BLaER1 (cell line): ENCODE measurements around the gene ATP23.

Source experiments
- H3K27ac ChIP-seq: shearing (Covaris generic); formaldehyde crosslinking; 2 replicates; pipeline ENCODE4 v1.8.1; 2022
- H3K27me3 ChIP-seq: shearing (Covaris generic); formaldehyde crosslinking; 2 replicates; pipeline ENCODE4 v1.8.1; 2022
- H3K36me3 ChIP-seq: shearing (Covaris generic); formaldehyde crosslinking; 2 replicates; pipeline ENCODE4 v1.8.1; 2022
- H3K4me1 ChIP-seq: shearing (Covaris generic); formaldehyde crosslinking; 2 replicates; pipeline ENCODE4 v1.8.1; 2022
- H3K4me2 ChIP-seq: shearing (Covaris generic); formaldehyde crosslinking; 2 replicates; pipeline ENCODE4 v1.8.1; 2022
- H3K4me3 ChIP-seq: shearing (Covaris generic); formaldehyde crosslinking; 2 replicates; pipeline ENCODE4 v1.8.1; 2022
- H3K9ac ChIP-seq: shearing (Covaris generic); formaldehyde crosslinking; 2 replicates; pipeline ENCODE4 v1.8.1; 2022
- H3K9me3 ChIP-seq: shearing (Covaris generic); formaldehyde crosslinking; 2 replicates; pipeline ENCODE4 v1.8.1; 2022
- H4K20me1 ChIP-seq: shearing (Covaris generic); formaldehyde crosslinking; 2 replicates; pipeline ENCODE4 v1.8.1; 2022
- Cebpa-rat ChIP-seq: shearing (Covaris generic); IDR thresholded peaks from 2 replicates; pipeline ENCODE4 v1.8.1; 2022

The ATP23 gene

DNA sequence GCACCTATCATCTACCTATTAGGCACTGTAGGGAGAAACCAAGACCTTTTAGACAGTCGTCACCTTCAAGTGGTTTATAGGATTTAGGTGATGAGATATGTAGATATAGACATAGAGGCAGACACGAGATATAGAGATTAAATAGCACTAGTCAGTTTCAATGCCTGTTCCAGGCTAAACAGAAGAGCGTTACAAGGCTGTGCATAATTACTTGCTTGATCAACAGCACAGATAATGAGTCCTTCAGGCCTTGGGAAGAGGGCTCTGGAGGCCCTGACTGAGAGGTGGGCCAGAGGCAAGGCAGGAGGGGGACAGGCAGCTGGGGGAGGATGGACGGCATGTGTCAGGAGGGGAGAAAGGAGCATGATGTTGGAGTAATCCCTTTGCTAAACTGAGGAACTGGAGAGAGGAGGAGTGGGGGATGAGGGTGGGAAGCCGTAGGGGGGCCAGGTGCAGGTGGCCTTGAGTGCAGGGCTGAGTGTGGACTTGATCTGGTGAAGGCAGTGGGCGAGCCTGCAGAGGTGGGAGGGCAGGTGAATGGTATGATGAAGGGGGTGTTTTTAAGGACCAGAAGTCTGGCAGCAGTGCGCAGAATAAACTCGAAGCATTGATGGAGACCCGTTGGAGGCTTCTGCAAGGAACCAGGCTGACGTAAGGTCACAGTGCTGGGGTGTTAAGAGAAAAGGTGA lies 43.9 kb upstream of the ATP23 start:
- Histone ChIP-seq H3K4me1 (peaks cover 20% of the 10 kb centered on the region), H3K4me3 (no peak overlapping the region), H3K9ac (no peak overlapping the region), H3K36me3 (no peaks in the 10 kb centered on the region), H3K27ac (no peak overlapping the region), H3K9me3 (no peaks in the 10 kb centered on the region), H3K27me3 (peaks cover 74% of the 10 kb centered on the region), H3K4me2 (no peak overlapping the region), H4K20me1 (peaks cover 38% of the 10 kb centered on the region)
- no peak for TF ChIP-seq Cebpa-rat

- peaks cover 38% of the 10 kb centered on the region for H4K20me1 ChIP-seq
- H3K9me3 ChIP-seq = no peaks in the 10 kb centered on the region
- H3K4me2 ChIP-seq = peak overlapping the region; percentile 24; the same call in 1 of the 2 replicates
- peaks cover 70% of the 10 kb centered on the region for H3K27me3 ChIP-seq
- H3K4me1 ChIP-seq = peaks cover 20% of the 10 kb centered on the region
- no peak overlapping the region for H3K27ac ChIP-seq
- no peak for TF ChIP-seq Cebpa-rat
- no peaks in the 10 kb centered on the region for H3K36me3 ChIP-seq
- H3K4me3 ChIP-seq = no peak overlapping the region
- no peak overlapping the region for H3K9ac ChIP-seq
Observed at GRCh38 chr12:57898308-57898970, 42.9 kb upstream of the ATP23 start.

GRCh38 chr12:57899010-57899662 lies 42.2 kb upstream of the ATP23 start:
- Histone ChIP-seq H3K4me1 (peaks cover 20% of the 10 kb centered on the region), H3K4me3 (no peak overlapping the region), H3K9me3 (no peaks in the 10 kb centered on the region), H3K27me3 (peaks cover 63% of the 10 kb centered on the region), H3K27ac (no peak overlapping the region), H4K20me1 (peaks cover 38% of the 10 kb centered on the region), H3K9ac (no peak overlapping the region), H3K4me2 (peak overlapping the region; percentile 24; the same call in 1 of the 2 replicates), H3K36me3 (no peaks in the 10 kb centered on the region)
- TF ChIP-seq Cebpa-rat = no peak

DNA sequence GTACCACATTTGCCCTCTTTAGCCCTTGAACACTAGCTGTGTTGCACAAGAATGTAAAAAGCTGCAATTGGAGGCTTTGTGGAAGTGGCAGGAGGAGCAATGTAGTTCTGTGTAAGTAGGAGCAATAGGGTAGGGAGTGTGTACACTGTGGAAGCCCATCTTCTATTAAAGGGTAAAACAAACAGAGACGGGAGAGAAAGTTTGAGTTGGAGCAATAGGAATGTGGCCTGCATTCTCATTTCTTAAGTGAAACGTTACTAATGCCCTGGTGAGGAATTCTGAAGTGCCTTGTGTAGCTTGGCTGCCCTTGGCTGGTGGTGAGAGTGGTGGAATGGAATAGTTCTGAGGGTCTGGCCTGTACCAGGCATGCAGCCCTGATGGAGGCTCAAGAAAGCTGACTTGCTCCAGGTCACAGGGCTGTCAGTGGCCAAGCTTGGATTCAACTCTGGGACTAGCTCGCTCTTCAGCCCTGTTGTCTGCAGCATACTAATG lies 38.8 kb upstream of the ATP23 start:
- H3K4me2 ChIP-seq = no peak overlapping the region
- H4K20me1 ChIP-seq = peaks cover 18% of the 10 kb centered on the region; the same call in 1 of the 2 replicates
- no peak overlapping the region for H3K4me3 ChIP-seq
- peaks cover 14% of the 10 kb centered on the region; the same call in 1 of the 2 replicates for H3K4me1 ChIP-seq
- H3K27ac ChIP-seq = no peak overlapping the region
- TF ChIP-seq Cebpa-rat = no peak
- peaks cover 29% of the 10 kb centered on the region for H3K27me3 ChIP-seq
- no peaks in the 10 kb centered on the region for H3K36me3 ChIP-seq
- H3K9ac ChIP-seq = no peak overlapping the region
- no peaks in the 10 kb centered on the region for H3K9me3 ChIP-seq

- Histone ChIP-seq H3K9me3 (no peaks in the 10 kb centered on the region), H3K27me3 (peaks cover 10% of the 10 kb centered on the region; the same call in 1 of the 2 replicates), H3K4me1 (peaks cover 3% of the 10 kb centered on the region; the same call in 1 of the 2 replicates), H4K20me1 (no peaks in the 10 kb centered on the region), H3K27ac (no peak overlapping the region), H3K36me3 (no peaks in the 10 kb centered on the region), H3K9ac (no peak overlapping the region), H3K4me3 (no peak overlapping the region), H3K4me2 (no peak overlapping the region)
- TF ChIP-seq Cebpa-rat = no peak
Observed at GRCh38 chr12:57904426-57904825, 36.9 kb upstream of the ATP23 start.

DNA sequence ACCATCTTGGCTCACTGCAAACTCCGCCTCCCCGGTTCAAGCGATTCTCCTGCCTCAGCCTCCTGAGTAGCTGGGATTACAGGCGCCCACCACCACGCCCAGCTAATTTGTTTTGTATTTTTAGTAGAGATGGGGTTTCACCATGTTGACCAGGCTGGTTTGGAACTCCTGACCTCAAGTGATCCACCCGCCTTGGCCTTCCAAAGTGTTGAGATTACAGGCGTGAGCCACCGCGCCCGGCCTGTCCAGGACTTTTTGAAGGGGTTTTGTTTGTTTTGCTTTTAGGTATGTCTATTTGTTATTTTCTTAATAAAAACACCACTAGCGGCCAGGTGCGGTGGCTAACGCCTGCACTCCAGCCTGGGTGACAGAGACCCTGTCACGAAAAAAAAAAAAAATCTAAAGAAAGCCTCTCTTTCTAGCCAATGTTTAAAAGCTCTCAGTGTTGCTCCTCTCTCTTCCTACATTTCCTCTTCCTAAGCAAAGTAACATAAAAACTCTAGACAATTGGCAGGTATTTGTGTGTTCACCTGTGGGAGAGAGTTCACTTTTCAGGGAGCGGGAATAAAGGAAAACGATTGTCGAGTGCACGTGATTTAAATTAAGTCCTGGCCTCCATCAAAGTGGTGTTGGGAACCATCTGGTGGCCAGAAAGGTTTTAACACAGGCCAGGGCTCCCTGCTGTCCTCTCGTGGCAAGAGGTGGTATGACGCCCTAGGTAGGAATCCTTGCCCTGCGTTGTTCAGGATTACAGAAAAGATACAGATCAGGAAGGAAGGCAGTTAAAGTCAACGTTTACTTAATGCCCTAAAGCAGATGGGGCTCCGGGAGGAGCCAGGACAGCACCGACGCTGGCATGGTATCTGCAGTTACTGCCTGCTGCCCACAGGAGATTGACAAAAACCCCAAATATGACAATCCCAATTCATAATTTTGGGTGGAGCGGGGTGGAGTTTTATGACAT lies 36.2 kb upstream of the ATP23 start:
- Histone ChIP-seq H4K20me1 (no peaks in the 10 kb centered on the region), H3K4me2 (peak overlapping the region; percentile 51), H3K36me3 (no peaks in the 10 kb centered on the region), H3K27me3 (peaks cover 3% of the 10 kb centered on the region; the same call in 1 of the 2 replicates), H3K9ac (no peak overlapping the region), H3K9me3 (no peaks in the 10 kb centered on the region), H3K4me3 (no peak overlapping the region), H3K27ac (no peak overlapping the region), H3K4me1 (peaks cover 3% of the 10 kb centered on the region; the same call in 1 of the 2 replicates)
- no peak for TF ChIP-seq Cebpa-rat

DNA sequence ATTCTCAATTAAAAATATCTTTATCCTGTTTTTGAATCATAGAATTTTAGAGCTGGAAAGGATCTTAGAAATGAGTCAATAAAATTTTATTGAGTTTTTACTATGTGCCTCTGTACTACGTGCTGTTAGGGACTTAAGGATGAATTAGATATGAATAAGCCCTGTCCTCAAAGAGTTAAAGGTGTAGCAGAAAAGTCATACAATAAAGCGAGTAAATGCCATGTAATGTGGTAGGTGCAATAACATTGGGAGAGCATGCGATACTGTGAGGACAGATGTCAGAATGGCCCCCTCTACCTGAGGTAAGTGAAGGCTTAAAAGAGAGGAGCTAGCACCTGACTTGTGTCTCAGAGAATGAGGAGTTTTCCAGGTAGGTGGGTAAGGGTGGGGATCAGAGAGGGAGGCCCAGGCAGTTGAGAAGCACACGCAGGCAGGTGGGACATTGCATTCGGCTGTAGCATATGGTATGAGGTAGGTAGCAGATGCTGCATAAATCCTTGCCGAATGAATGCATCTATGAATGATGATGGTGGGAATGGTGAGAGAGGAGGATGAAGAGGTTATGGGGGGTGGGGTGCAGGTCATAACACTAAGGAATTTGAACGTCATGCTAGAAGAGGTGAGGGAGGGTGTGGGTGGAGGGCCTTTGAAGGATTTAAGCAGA lies 35.4 kb upstream of the ATP23 start:
- Histone ChIP-seq H3K9ac (no peak overlapping the region), H3K4me2 (no peak overlapping the region)

DNA sequence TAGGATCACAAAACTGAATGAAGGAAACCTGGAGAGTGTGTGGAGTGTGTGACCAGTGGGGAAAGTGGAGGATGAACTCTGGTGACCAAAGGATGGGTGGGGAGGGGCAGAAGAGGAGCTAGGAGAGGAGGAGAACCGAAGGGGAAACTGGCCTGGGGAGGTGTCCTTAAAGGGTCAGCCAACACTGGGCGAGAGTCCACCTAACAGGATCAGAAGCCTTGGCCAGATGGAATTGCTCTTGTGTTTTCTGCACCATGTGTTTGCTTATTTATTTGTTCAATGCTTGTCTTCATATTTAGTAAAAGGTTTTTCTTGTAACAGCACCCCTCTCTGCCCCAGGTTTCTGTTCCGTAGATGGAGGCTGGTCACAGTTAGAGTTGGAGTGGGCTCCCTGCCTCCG lies 34.5 kb upstream of the ATP23 start:
- Histone ChIP-seq H3K9me3 (no peaks in the 10 kb centered on the region), H3K4me3 (no peak overlapping the region)
- TF ChIP-seq Cebpa-rat = no peak

More for the DNA sequence above, 35.4 kb upstream of the ATP23 start:
- Histone ChIP-seq H3K27ac (no peak overlapping the region), H3K4me1 (peaks cover 3% of the 10 kb centered on the region; the same call in 1 of the 2 replicates), H3K36me3 (no peaks in the 10 kb centered on the region), H4K20me1 (no peaks in the 10 kb centered on the region), H3K27me3 (no peaks in the 10 kb centered on the region), H3K9me3 (no peaks in the 10 kb centered on the region), H3K4me3 (no peak overlapping the region)
- no peak for TF ChIP-seq Cebpa-rat

More for the DNA sequence above, 34.5 kb upstream of the ATP23 start:
- no peak overlapping the region for H3K9ac ChIP-seq
- no peaks in the 10 kb centered on the region for H4K20me1 ChIP-seq
- H3K4me1 ChIP-seq = peaks cover 3% of the 10 kb centered on the region; the same call in 1 of the 2 replicates
- no peaks in the 10 kb centered on the region for H3K36me3 ChIP-seq
- no peaks in the 10 kb centered on the region for H3K27me3 ChIP-seq
- no peak overlapping the region for H3K4me2 ChIP-seq
- H3K27ac ChIP-seq = no peak overlapping the region
